Ishikawa (cell line): ENCODE results near the gene TSPAN12.

Source experiments
- CEBPB ChIP-seq: IDR thresholded peaks from 2 replicates; pipeline ENCODE4 v1.6.1; 2012
- EP300 ChIP-seq: IDR thresholded peaks from 2 replicates; pipeline ENCODE4 v1.6.1; 2012; ENCODE audit warnings: borderline replicate concordance

- TF ChIP-seq EP300 (no peak), CEBPB (no peak)
Observed at GRCh38 chr7:120843109-120843508, 14.8 kb downstream of the TSPAN12 start.
